Neural cell (in vitro differentiated cells): Measurements from ENCODE around the gene SCP2.

Experiments used
- CTCF ChIP-seq: fragments of 450-650 bp; IDR thresholded peaks from 2 replicates; pipeline ENCODE4 v1.5.1; 2014; ENCODE audit warnings: antibody characterized with exemption, mild to moderate bottlenecking, moderate library complexity; ENCODE audit not compliant: poor library complexity, severe bottlenecking
- POLR2AphosphoS5 ChIP-seq: IDR thresholded peaks from 2 replicates; pipeline ENCODE4 v1.6.1; 2012
- RAD21 ChIP-seq: fragments of 450-650 bp; conservative IDR thresholded peaks from 2 replicates; pipeline ENCODE4 v1.6.1; 2014; ENCODE audit warnings: antibody characterized with exemption, mild to moderate bottlenecking, moderate library complexity
- TAF1 ChIP-seq: IDR thresholded peaks from 2 replicates; pipeline ENCODE4 v1.6.1; 2012; ENCODE audit warnings: low read depth

GRCh38 chr1:53060579-53060978 lies 133.5 kb downstream of the SCP2 start:
- TF ChIP-seq CTCF (no peak), POLR2AphosphoS5 (no peak), RAD21 (no peak), TAF1 (no peak)
